GM12878 (cell line): ENCODE data around the gene PCP4L1. TPM values are rescaled to one million over a fixed set of nuclear protein-coding genes. Genes with fewer than 3 reads are reported as not detected.

Experiments used
- CREB1 ChIP-seq: IDR thresholded peaks from 2 replicates; pipeline ENCODE4 v1.6.1; 2012; ENCODE audit warnings: low read depth, mild to moderate bottlenecking, inconsistent platforms
- MYC ChIP-seq: IDR thresholded peaks from 2 replicates; pipeline ENCODE4 v1.6.1; 2011; ENCODE audit warnings: mild to moderate bottlenecking, low read length, moderate library complexity, inconsistent platforms; ENCODE audit not compliant: insufficient read depth, insufficient replicate concordance, insufficient read length, severe bottlenecking
- NFYA ChIP-seq: IDR thresholded peaks from 2 replicates; pipeline ENCODE4 v1.6.1; 2011; ENCODE audit warnings: low read depth, mild to moderate bottlenecking, low read length, improper control_type of control experiment, borderline replicate concordance
- NFYB ChIP-seq: IDR thresholded peaks from 2 replicates; pipeline ENCODE4 v1.6.1; 2011; ENCODE audit warnings: low read depth, mild to moderate bottlenecking, low read length, improper control_type of control experiment, moderate library complexity; ENCODE audit not compliant: insufficient read depth
- RFX5 ChIP-seq: IDR thresholded peaks from 2 replicates; pipeline ENCODE4 v1.6.1; 2011; ENCODE audit warnings: low read depth, low read length, improper control_type of control experiment
- SMAD1 ChIP-seq: fragments of 450-650 bp; IDR thresholded peaks from 2 replicates; pipeline ENCODE4 v1.6.1; 2018; ENCODE audit warnings: mild to moderate bottlenecking, low read depth; ENCODE audit not compliant: partially characterized antibody
- SPI1 ChIP-seq: IDR thresholded peaks from 2 replicates; pipeline ENCODE4 v1.6.1; 2011; ENCODE audit warnings: low read depth, mild to moderate bottlenecking, low read length, moderate library complexity, borderline replicate concordance; ENCODE audit not compliant: insufficient read depth
- USF1 ChIP-seq: IDR thresholded peaks from 2 replicates; pipeline ENCODE4 v1.6.1; 2011; ENCODE audit warnings: borderline replicate concordance, low read depth, mild to moderate bottlenecking, moderate library complexity, mixed read lengths, low read length; ENCODE audit not compliant: insufficient read depth; ENCODE audit errors: extremely low read length
- ZBED1 ChIP-seq: IDR thresholded peaks from 2 replicates; pipeline ENCODE4 v1.6.1; 2016; ENCODE audit warnings: borderline replicate concordance
- ZZZ3 ChIP-seq: IDR thresholded peaks from 2 replicates; pipeline ENCODE4 v1.6.1; 2011; ENCODE audit warnings: low read depth; ENCODE audit not compliant: control insufficient read depth, insufficient read length
- polyA plus RNA-seq, 11 experiments: library from polyadenylated mRNA; depleted of rRNA in 4 of 11; unstranded in 6 of 11; stranded (reverse) in 5 of 11; fragments of >200 nt; fragmentation: Nextera tagmentation in 4 of 11; fragmentation: Illumina TruSeq in 1 of 11; extraction: Ambion mirVana in 4 of 11; extraction: Trizol in 1 of 11; gene quantifications; 1 replicate in 1 of 11; 2 replicates in 10 of 11; pipeline versions ENCODE4 v1.2.1 to v1.2.3, GENCODE V29; 2011 to 2016; ENCODE audit warnings: inconsistent platforms in 2 of 11, missing spikeins in 2 of 11, low read depth in 1 of 11
- total RNA-seq, 4 experiments: library from RNA; depleted of rRNA in 3 of 4; stranded (reverse); fragments of >200 nt in 3 of 4; fragmentation: Illumina TruSeq in 1 of 4; extraction: Trizol in 1 of 4; gene quantifications; 2 replicates each; pipeline versions ENCODE4 v1.2.1 to v1.2.3, GENCODE V29; 2013 to 2021
- TF ChIP-seq, protein P1 (sequence below): fragments of 450-650 bp; IDR thresholded peaks from 2 replicates; pipeline ENCODE4 v1.6.1; 2016; ENCODE audit warnings: mild to moderate bottlenecking, moderate library complexity, borderline replicate concordance
- TF ChIP-seq, protein P2 (sequence below): fragments of 450-650 bp; IDR thresholded peaks from 2 replicates; pipeline ENCODE4 v1.6.1; 2018; ENCODE audit warnings: mild to moderate bottlenecking, low read depth, moderate library complexity; ENCODE audit not compliant: partially characterized antibody
- TF ChIP-seq, protein P3 (sequence below): fragments of 150-350 bp; IDR thresholded peaks from 2 replicates; pipeline ENCODE4 v1.6.1; 2016; ENCODE audit warnings: low read depth, low read length

PCP4L1 gene
- total and polyA plus RNA-seq, 10 of the 15 experiments (the other 5 are each of a cell fraction or from before 2014, with no cell fraction given), result 1.0 to 5.2 (median 2.8) TPM

- no peak for TF ChIP-seq MYC
- TF ChIP-seq RFX5, result no peak
- TF ChIP-seq SMAD1, result no peak
- TF ChIP-seq, protein P1, sequence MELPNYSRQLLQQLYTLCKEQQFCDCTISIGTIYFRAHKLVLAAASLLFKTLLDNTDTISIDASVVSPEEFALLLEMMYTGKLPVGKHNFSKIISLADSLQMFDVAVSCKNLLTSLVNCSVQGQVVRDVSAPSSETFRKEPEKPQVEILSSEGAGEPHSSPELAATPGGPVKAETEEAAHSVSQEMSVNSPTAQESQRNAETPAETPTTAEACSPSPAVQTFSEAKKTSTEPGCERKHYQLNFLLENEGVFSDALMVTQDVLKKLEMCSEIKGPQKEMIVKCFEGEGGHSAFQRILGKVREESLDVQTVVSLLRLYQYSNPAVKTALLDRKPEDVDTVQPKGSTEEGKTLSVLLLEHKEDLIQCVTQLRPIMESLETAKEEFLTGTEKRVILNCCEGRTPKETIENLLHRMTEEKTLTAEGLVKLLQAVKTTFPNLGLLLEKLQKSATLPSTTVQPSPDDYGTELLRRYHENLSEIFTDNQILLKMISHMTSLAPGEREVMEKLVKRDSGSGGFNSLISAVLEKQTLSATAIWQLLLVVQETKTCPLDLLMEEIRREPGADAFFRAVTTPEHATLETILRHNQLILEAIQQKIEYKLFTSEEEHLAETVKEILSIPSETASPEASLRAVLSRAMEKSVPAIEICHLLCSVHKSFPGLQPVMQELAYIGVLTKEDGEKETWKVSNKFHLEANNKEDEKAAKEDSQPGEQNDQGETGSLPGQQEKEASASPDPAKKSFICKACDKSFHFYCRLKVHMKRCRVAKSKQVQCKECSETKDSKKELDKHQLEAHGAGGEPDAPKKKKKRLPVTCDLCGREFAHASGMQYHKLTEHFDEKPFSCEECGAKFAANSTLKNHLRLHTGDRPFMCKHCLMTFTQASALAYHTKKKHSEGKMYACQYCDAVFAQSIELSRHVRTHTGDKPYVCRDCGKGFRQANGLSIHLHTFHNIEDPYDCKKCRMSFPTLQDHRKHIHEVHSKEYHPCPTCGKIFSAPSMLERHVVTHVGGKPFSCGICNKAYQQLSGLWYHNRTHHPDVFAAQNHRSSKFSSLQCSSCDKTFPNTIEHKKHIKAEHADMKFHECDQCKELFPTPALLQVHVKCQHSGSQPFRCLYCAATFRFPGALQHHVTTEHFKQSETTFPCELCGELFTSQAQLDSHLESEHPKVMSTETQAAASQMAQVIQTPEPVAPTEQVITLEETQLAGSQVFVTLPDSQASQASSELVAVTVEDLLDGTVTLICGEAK, result no peak; the same call in 1 of the 2 replicates
- no peak for TF ChIP-seq NFYB
- no peak for TF ChIP-seq ZZZ3
- TF ChIP-seq, protein P2, sequence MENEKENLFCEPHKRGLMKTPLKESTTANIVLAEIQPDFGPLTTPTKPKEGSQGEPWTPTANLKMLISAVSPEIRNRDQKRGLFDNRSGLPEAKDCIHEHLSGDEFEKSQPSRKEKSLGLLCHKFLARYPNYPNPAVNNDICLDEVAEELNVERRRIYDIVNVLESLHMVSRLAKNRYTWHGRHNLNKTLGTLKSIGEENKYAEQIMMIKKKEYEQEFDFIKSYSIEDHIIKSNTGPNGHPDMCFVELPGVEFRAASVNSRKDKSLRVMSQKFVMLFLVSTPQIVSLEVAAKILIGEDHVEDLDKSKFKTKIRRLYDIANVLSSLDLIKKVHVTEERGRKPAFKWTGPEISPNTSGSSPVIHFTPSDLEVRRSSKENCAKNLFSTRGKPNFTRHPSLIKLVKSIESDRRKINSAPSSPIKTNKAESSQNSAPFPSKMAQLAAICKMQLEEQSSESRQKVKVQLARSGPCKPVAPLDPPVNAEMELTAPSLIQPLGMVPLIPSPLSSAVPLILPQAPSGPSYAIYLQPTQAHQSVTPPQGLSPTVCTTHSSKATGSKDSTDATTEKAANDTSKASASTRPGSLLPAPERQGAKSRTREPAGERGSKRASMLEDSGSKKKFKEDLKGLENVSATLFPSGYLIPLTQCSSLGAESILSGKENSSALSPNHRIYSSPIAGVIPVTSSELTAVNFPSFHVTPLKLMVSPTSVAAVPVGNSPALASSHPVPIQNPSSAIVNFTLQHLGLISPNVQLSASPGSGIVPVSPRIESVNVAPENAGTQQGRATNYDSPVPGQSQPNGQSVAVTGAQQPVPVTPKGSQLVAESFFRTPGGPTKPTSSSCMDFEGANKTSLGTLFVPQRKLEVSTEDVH, result no peak
- TF ChIP-seq, protein P3, sequence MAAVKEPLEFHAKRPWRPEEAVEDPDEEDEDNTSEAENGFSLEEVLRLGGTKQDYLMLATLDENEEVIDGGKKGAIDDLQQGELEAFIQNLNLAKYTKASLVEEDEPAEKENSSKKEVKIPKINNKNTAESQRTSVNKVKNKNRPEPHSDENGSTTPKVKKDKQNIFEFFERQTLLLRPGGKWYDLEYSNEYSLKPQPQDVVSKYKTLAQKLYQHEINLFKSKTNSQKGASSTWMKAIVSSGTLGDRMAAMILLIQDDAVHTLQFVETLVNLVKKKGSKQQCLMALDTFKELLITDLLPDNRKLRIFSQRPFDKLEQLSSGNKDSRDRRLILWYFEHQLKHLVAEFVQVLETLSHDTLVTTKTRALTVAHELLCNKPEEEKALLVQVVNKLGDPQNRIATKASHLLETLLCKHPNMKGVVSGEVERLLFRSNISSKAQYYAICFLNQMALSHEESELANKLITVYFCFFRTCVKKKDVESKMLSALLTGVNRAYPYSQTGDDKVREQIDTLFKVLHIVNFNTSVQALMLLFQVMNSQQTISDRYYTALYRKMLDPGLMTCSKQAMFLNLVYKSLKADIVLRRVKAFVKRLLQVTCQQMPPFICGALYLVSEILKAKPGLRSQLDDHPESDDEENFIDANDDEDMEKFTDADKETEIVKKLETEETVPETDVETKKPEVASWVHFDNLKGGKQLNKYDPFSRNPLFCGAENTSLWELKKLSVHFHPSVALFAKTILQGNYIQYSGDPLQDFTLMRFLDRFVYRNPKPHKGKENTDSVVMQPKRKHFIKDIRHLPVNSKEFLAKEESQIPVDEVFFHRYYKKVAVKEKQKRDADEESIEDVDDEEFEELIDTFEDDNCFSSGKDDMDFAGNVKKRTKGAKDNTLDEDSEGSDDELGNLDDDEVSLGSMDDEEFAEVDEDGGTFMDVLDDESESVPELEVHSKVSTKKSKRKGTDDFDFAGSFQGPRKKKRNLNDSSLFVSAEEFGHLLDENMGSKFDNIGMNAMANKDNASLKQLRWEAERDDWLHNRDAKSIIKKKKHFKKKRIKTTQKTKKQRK, result no peak
- no peak for TF ChIP-seq USF1
- peak; percentile 91 for TF ChIP-seq SPI1
- no peak for TF ChIP-seq ZBED1
- no peak for TF ChIP-seq NFYA
- TF ChIP-seq CREB1, result no peak
Observed at GRCh38 chr1:161298116-161298515, 39.6 kb downstream of the PCP4L1 start (continued).
